ENCODE results near the gene RPS16. TPM values are rescaled to one million over a fixed set of nuclear protein-coding genes. Genes with fewer than 3 reads are reported as not detected.
A peak's percentile ranks its signal among the peaks of the same experiment; 100 is the strongest.

RPS16 gene
- total and polyA plus RNA-seq, 9 of the 15 experiments (the other 6 are each of a cell fraction or from before 2014, with no cell fraction given), result 82.6 to 3,671 (median 2,204) TPM

DNA sequence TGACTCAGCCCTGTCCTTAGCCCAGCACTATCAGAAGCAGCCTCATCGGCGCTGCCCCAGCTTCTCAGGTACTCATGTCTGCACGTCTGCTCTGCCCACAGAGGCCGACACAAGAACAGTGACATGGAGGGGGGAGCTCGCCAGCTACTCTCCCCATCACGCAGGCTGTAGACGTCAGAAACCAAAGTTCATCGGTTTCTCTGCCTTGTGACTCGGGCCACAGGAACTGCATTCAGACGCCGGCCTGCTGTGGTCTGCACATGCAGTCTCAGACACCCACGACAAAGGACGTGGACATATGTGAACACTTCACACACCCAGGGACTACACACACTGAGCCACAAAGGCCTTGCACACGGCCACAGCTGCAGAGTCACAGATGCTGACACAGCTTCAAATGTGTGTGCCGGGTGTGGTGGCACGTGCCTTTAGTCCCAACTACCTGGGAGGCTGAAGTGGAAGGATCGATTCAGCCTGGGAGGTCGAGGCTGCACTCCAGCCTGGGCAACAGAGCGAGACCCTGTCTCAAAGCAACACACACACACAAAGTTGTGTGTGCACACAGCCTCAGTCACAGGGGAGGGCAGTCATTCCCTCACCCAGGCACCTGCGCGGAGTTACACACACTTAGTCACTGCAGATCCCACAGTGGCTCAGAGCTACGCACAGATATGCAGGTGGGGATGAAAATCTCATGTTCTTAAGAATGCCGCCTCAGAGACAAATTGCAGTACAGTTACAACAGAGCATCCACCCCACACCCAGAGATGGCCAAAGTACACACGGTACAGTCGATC, 34.0 kb downstream of the RPS16 start (continued):
- TF ChIP-seq CAMTA2 (CRISPR knock-in tag; conservative IDR thresholded peaks at IDR 0.05) (no peak), NFIC (IDR thresholded peaks at IDR 0.05) (no peak), DPF2 (IDR thresholded peaks at IDR 0.05) (peak; percentile 15; the same call in 1 of the 2 replicates), ERF (CRISPR knock-in tag; IDR thresholded peaks at IDR 0.05) (no peak), HMG20A (CRISPR knock-in tag; conservative IDR thresholded peaks at IDR 0.05) (no peak), ZNF253 (CRISPR knock-in tag; conservative IDR thresholded peaks at IDR 0.05) (no peak), KLF10 (CRISPR knock-in tag; IDR thresholded peaks at IDR 0.05) (no peak), PTRF (tag; IDR thresholded peaks at IDR 0.05) (no peak), RBM15 (IDR thresholded peaks at IDR 0.05; ENCODE audit: insufficient read depth, low read length) (no peak), FOXO4 (CRISPR knock-in tag; IDR thresholded peaks at IDR 0.05) (no peak), U2AF2 (optimal IDR thresholded peaks at IDR 0.05; ENCODE audit: low read depth, low read length) (no peak), ZNF77 (CRISPR knock-in tag; IDR thresholded peaks at IDR 0.05) (no peak), TARDBP (IDR thresholded peaks at IDR 0.05) (no peak), BACH1 (tag; IDR thresholded peaks at IDR 0.05) (0 out of 2 replicates have a peak, but pooled peaks have one; percentile 46), TCF3 (CRISPR knock-in tag; IDR thresholded peaks at IDR 0.05) (no peak), NFATC3 (IDR thresholded peaks at IDR 0.05) (no peak), KDM2B (CRISPR knock-in tag; IDR thresholded peaks at IDR 0.05) (no peak), KAT7 (CRISPR knock-in tag; IDR thresholded peaks at IDR 0.05; ENCODE audit: borderline replicate concordance) (peak; percentile 50; the same call in 1 of the 2 replicates), ZC3H11A (IDR thresholded peaks at IDR 0.05; ENCODE audit: low read depth, low read length) (no peak), TGIF2 (CRISPR knock-in tag; IDR thresholded peaks at IDR 0.05) (no peak)
- TF ChIP-seq, protein P1, sequence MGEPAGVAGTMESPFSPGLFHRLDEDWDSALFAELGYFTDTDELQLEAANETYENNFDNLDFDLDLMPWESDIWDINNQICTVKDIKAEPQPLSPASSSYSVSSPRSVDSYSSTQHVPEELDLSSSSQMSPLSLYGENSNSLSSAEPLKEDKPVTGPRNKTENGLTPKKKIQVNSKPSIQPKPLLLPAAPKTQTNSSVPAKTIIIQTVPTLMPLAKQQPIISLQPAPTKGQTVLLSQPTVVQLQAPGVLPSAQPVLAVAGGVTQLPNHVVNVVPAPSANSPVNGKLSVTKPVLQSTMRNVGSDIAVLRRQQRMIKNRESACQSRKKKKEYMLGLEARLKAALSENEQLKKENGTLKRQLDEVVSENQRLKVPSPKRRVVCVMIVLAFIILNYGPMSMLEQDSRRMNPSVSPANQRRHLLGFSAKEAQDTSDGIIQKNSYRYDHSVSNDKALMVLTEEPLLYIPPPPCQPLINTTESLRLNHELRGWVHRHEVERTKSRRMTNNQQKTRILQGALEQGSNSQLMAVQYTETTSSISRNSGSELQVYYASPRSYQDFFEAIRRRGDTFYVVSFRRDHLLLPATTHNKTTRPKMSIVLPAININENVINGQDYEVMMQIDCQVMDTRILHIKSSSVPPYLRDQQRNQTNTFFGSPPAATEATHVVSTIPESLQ (CRISPR knock-in tag; IDR thresholded peaks at IDR 0.05), result no peak
- TF ChIP-seq, protein P2, sequence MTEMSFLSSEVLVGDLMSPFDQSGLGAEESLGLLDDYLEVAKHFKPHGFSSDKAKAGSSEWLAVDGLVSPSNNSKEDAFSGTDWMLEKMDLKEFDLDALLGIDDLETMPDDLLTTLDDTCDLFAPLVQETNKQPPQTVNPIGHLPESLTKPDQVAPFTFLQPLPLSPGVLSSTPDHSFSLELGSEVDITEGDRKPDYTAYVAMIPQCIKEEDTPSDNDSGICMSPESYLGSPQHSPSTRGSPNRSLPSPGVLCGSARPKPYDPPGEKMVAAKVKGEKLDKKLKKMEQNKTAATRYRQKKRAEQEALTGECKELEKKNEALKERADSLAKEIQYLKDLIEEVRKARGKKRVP (CRISPR knock-in tag; IDR thresholded peaks at IDR 0.05), result peak; percentile 57; the same call in 1 of the 2 replicates
- TF ChIP-seq, protein P3, sequence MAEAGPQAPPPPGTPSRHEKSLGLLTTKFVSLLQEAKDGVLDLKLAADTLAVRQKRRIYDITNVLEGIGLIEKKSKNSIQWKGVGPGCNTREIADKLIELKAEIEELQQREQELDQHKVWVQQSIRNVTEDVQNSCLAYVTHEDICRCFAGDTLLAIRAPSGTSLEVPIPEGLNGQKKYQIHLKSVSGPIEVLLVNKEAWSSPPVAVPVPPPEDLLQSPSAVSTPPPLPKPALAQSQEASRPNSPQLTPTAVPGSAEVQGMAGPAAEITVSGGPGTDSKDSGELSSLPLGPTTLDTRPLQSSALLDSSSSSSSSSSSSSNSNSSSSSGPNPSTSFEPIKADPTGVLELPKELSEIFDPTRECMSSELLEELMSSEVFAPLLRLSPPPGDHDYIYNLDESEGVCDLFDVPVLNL (CRISPR knock-in tag; IDR thresholded peaks at IDR 0.05; ENCODE audit: low read depth), result peak; percentile 45; the same call in 1 of the 2 replicates
- TF ChIP-seq, protein P4, sequence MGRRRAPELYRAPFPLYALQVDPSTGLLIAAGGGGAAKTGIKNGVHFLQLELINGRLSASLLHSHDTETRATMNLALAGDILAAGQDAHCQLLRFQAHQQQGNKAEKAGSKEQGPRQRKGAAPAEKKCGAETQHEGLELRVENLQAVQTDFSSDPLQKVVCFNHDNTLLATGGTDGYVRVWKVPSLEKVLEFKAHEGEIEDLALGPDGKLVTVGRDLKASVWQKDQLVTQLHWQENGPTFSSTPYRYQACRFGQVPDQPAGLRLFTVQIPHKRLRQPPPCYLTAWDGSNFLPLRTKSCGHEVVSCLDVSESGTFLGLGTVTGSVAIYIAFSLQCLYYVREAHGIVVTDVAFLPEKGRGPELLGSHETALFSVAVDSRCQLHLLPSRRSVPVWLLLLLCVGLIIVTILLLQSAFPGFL (CRISPR knock-in tag; IDR thresholded peaks at IDR 0.05), result no peak

Measured in K562 (cell line).